ENCODE results near the gene RBM8A. TPM values are rescaled to one million over a fixed set of nuclear protein-coding genes. Genes with fewer than 3 reads are reported as not detected.

RBM8A gene
- total RNA-seq, 4 donors from 2014 or later = 75.7 to 135 (median 117) TPM

GRCh38 chr1:145891587-145892485 is 35.4 kb downstream of the RBM8A start:
- 0% methylated on average over 2 to 4 of the region's 6 CpGs for WGBS, 2 donors (ENCODE audit: low coverage in 1 of 2)
- no peaks in the 10 kb centered on the region for H3K36me3 ChIP-seq
- peak; percentile 96 for ATAC-seq
- peaks cover 7 to 25% (median 14%) of the 10 kb centered on the region in 3 donors for H3K4me1 ChIP-seq
- H3K4me3 ChIP-seq = peak overlapping the region in 1 of 2 donors; percentile 5
- no peaks in the 10 kb centered on the region for H3K27me3 ChIP-seq
- TF ChIP-seq EP300 (IDR thresholded peaks at IDR 0.05) (no peak), CTCF (IDR thresholded peaks at IDR 0.05) (peak; percentile 91 to 98 (median 94))
- H3K27ac ChIP-seq = peak overlapping the region; percentile 68 to 91 (median 84)
- H3K9me3 ChIP-seq = no peaks in the 10 kb centered on the region

- no peak for TF ChIP-seq POLR2A (IDR thresholded peaks at IDR 0.05)
- no peak for TF ChIP-seq POLR2AphosphoS5 (IDR thresholded peaks at IDR 0.05)
- no peak for TF ChIP-seq EP300 (IDR thresholded peaks at IDR 0.05)
- TF ChIP-seq CTCF (IDR thresholded peaks at IDR 0.05) = no peak
- no peaks in the 10 kb centered on the region for H3K36me3 ChIP-seq
- no peaks in the 10 kb centered on the region for H3K9me3 ChIP-seq
- WGBS, 2 donors (ENCODE audit: low coverage in 1 of 2) = 40 to 43% methylated on average over 1 of the region's 1 CpG
- H3K27ac ChIP-seq = peak overlapping the region; percentile 68 to 91 (median 84)
- no peaks in the 10 kb centered on the region for H3K27me3 ChIP-seq
- no peak overlapping the region for H3K4me3 ChIP-seq
- peaks cover 7 to 30% (median 14%) of the 10 kb centered on the region in 3 donors for H3K4me1 ChIP-seq
- no peak for ATAC-seq
Observed at GRCh38 chr1:145891143-145891542, 36.1 kb downstream of the RBM8A start.

GRCh38 chr1:145889722-145890121 is 37.6 kb downstream of the RBM8A start:
- 84 to 88% methylated on average over 3 of the region's 3 CpGs for WGBS, 2 donors (ENCODE audit: low coverage in 1 of 2)
- Histone ChIP-seq H3K9me3 (no peaks in the 10 kb centered on the region), H3K27me3 (no peaks in the 10 kb centered on the region), H3K36me3 (no peaks in the 10 kb centered on the region), H3K4me1 (peaks cover 7 to 42% (median 17%) of the 10 kb centered on the region in 3 donors), H3K27ac (no peak overlapping the region), H3K4me3 (no peak overlapping the region)
- TF ChIP-seq EP300 (IDR thresholded peaks at IDR 0.05) (no peak), POLR2AphosphoS5 (IDR thresholded peaks at IDR 0.05) (no peak), POLR2A (IDR thresholded peaks at IDR 0.05) (no peak), CTCF (IDR thresholded peaks at IDR 0.05) (no peak)
- no peak for ATAC-seq

GRCh38 chr1:145887631-145888030 is 39.7 kb downstream of the RBM8A start:
- Histone ChIP-seq H3K4me1 (peaks cover 7 to 35% (median 17%) of the 10 kb centered on the region in 3 donors), H3K9me3 (no peaks in the 10 kb centered on the region), H3K27ac (no peak overlapping the region), H3K27me3 (no peaks in the 10 kb centered on the region), H3K36me3 (no peaks in the 10 kb centered on the region), H3K4me3 (no peak overlapping the region)
- TF ChIP-seq POLR2A (IDR thresholded peaks at IDR 0.05) = no peak
- WGBS, 2 donors (ENCODE audit: low coverage in 1 of 2) = 62 to 79% methylated on average over 3 to 5 of the region's 5 CpGs
- ATAC-seq = no peak

- no peak for TF ChIP-seq POLR2AphosphoS5 (IDR thresholded peaks at IDR 0.05)
- no peak for TF ChIP-seq CTCF (IDR thresholded peaks at IDR 0.05)
- no peak for TF ChIP-seq POLR2A (IDR thresholded peaks at IDR 0.05)
- TF ChIP-seq EP300 (IDR thresholded peaks at IDR 0.05) = no peak
- H3K36me3 ChIP-seq = no peaks in the 10 kb centered on the region
- peaks cover 4 to 27% (median 10%) of the 10 kb centered on the region in 3 donors for H3K4me1 ChIP-seq
- no peaks in the 10 kb centered on the region for H3K27me3 ChIP-seq
- no peaks in the 10 kb centered on the region for H3K9me3 ChIP-seq
- peak overlapping the region in 1 of 4 donors; percentile 38 for H3K27ac ChIP-seq
- 50 to 52% methylated on average over 6 to 7 of the region's 8 CpGs for WGBS, 2 donors (ENCODE audit: low coverage in 1 of 2)
- H3K4me3 ChIP-seq = no peak overlapping the region
- no peak for ATAC-seq
Observed at GRCh38 chr1:145886816-145887215, 40.5 kb downstream of the RBM8A start.

All from gastroesophageal sphincter (tissue), 4 donors.